ENCODE data around the gene DDX49.

DNA sequence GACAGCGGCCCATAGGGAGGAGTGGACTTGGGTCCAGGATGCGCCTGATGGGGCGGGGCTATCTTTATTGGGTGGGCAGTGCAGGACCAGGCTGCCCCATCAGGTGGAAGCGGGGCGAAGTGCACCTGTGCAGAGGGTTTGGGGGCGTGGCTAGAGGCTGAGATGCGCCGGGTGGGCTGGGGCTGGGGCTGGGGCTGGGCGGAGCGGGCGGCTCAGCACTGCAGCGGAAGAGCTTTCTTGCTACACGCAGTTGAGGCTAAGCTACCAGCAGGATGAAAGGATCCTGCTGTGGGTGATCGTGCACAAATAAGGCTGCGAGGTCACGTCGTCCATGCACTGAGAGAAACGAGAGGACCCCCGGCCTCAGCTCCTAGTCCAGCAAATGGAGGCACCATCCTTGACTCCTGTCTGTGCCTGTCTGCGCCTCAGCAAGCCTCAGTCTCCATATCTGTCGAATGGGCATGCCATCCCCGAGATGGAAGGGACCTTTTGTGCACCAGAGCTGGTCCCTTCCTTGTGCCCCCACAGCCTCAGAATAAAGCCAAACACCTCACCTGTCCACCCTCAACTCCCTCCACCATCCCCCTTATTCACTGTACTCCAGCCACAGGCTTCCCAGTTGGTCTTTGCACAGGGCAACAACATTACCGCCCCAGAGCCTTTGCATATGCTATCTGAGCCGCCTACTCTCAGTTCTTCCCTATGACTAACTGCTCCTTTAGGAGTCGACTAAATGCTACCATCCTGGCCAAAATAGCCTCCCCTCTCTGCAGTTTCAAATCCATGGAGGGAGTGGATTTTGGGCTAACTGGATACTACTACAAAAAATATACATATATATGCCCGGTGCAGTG, 42.5 kb downstream of the DDX49 start:
- TF ChIP-seq EZH2 (IDR thresholded peaks at IDR 0.05; ENCODE audit: insufficient read depth, poor library complexity, severe bottlenecking) (no peak), EZH2phosphoT487 (IDR thresholded peaks at IDR 0.05; ENCODE audit: insufficient read depth, low read depth) (no peak)

All from GM23248 (cell line).